GM23248 (cell line): ENCODE measurements around the gene GNG14.

ENCODE experiments used
- EZH2 ChIP-seq: fragments of 200-600 bp; sonication (generic); IDR thresholded peaks from 2 replicates; pipeline ENCODE4 v1.6.1; 2018; ENCODE audit warnings: antibody characterized with exemption, mild to moderate bottlenecking; ENCODE audit not compliant: insufficient read depth, poor library complexity, severe bottlenecking
- EZH2phosphoT487 ChIP-seq: fragments of 200-600 bp; sonication (generic); IDR thresholded peaks from 2 replicates; pipeline ENCODE4 v1.6.1; 2018; ENCODE audit warnings: antibody characterized with exemption, moderate library complexity, mild to moderate bottlenecking, low read depth; ENCODE audit not compliant: insufficient read depth

- TF ChIP-seq EZH2 (no peak), EZH2phosphoT487 (no peak)
Observed at GRCh38 chr19:12695997-12696365, 8.2 kb downstream of the GNG14 start.
